HepG2 (cell line): ENCODE data around the gene SYNE2. TPM values are rescaled to one million over a fixed set of nuclear protein-coding genes. Genes with fewer than 3 reads are reported as not detected.

Experiments
- ATAC-seq: fragments of 200-7000 bp; cut with Tn5 transposase; 3 replicates; pipeline ENCODE4 v1.9.1; 2020; ENCODE audit warnings: mild to moderate bottlenecking, moderate library complexity
- BruUV-seq: library from RNA; stranded (reverse); fragments of 400-500 nt; replicated peaks from 2 replicates; lab custom pipeline; 2021; lab: Mats Ljungman, UMichigan
- CTCF ChIA-PET: fragments of 300-600 bp; formaldehyde crosslinking; extraction: SDS; loops from one replicate; lab custom pipeline; 2021; ENCODE audit warnings: low total read pairs, inconsistent platforms, low intra/inter-chr PET ratio; lab: Yijun Ruan, JAX
- POLR2A ChIA-PET: fragments of 350-600 bp; sonication (Branson Sonifier 250); formaldehyde crosslinking; loops from one replicate; lab custom pipeline; 2020; ENCODE audit warnings: antibody characterized with exemption, inconsistent platforms; lab: Yijun Ruan, JAX
- DNase-seq: peaks from one replicate; pipeline ENCODE4 v3.0.0-alpha.2; 2015; ENCODE audit warnings: low spot score
- FAIRE-seq: peaks from 3 replicates; lab custom pipeline; 2011; peaks lifted over from hg19 to GRCh38; lab: Jason Lieb, UNC
- H2AFZ ChIP-seq: one replicate; pipeline ENCODE4 v1.6.1; 2011; ENCODE audit warnings: low read length, inconsistent platforms
- H3K27ac ChIP-seq: fragments of 300-600 bp; 3 replicates; pipeline ENCODE4 v1.8.0; 2011; ENCODE audit warnings: mixed run types, mild to moderate bottlenecking, mixed read lengths, low read length, inconsistent platforms; ENCODE audit not compliant: insufficient read depth; ENCODE audit errors: extremely low read length
- H3K27me3 ChIP-seq, 2 experiments: fragments of 200-600 bp in 1 of 2; 2 replicates in 1 of 2; 3 replicates in 1 of 2; pipeline versions ENCODE4 v1.6.0 to v1.8.0; 2011; ENCODE audit warnings: low read length in 2 of 2, mild to moderate bottlenecking in 2 of 2, moderate library complexity in 2 of 2, inconsistent platforms in 1 of 2; ENCODE audit not compliant: insufficient read depth in 2 of 2, control insufficient read depth in 1 of 2
- H3K36me3 ChIP-seq, 2 experiments: fragments of 200-600 bp in 1 of 2; replicated peaks in 1 of 2; 2 replicates in 1 of 2; 3 replicates in 1 of 2; pipeline versions ENCODE4 v1.5.1 to v1.8.0; 2011; ENCODE audit warnings: low read length in 2 of 2, inconsistent platforms in 1 of 2; ENCODE audit not compliant: insufficient read depth in 2 of 2, control insufficient read depth in 1 of 2
- H3K4me1 ChIP-seq: 2 replicates; pipeline ENCODE4 v1.5.1; 2012; ENCODE audit warnings: low read length, inconsistent platforms; ENCODE audit not compliant: insufficient read depth
- H3K4me2 ChIP-seq: 2 replicates; pipeline ENCODE4 v1.6.0; 2011; ENCODE audit warnings: low read depth, low read length, inconsistent platforms
- H3K4me3 ChIP-seq, 3 experiments: fragments of 200-600 bp in 1 of 3; sonication (generic), shearing (Covaris generic) in 1 of 3; replicated peaks in 1 of 3; 2 replicates each; pipeline ENCODE4 v1.5.1; 2011 to 2016; ENCODE audit warnings: low read length in 3 of 3, inconsistent platforms in 2 of 3, low read depth in 2 of 3, mild to moderate bottlenecking in 2 of 3, control low read depth in 1 of 3, mixed read lengths in 1 of 3; ENCODE audit not compliant: insufficient read depth in 1 of 3
- H3K79me2 ChIP-seq: one replicate; pipeline ENCODE4 v1.6.1; 2011; ENCODE audit warnings: low read length, inconsistent platforms; ENCODE audit not compliant: insufficient read depth
- H3K9ac ChIP-seq: 2 replicates; pipeline ENCODE4 v1.6.0; 2011; ENCODE audit warnings: mild to moderate bottlenecking, low read depth, low read length, inconsistent platforms; ENCODE audit not compliant: insufficient read depth
- H3K9me3 ChIP-seq: 2 replicates; pipeline ENCODE4 v1.5.1; 2012; ENCODE audit warnings: mild to moderate bottlenecking, low read length
- H4K20me1 ChIP-seq: 2 replicates; pipeline ENCODE4 v1.6.0; 2011; ENCODE audit warnings: inconsistent platforms, mild to moderate bottlenecking, low read length, moderate library complexity; ENCODE audit not compliant: insufficient read depth
- CHD2 ChIP-seq: IDR thresholded peaks from 2 replicates; pipeline ENCODE4 v1.6.1; 2011; ENCODE audit warnings: low read depth, low read length, improper control_type of control experiment
- FOXK2 ChIP-seq: fragments of 450-650 bp; IDR thresholded peaks from 2 replicates; pipeline ENCODE4 v1.6.1; 2016
- GATAD1 ChIP-seq: IDR thresholded peaks from 2 replicates; pipeline ENCODE4 v1.6.1; 2016; ENCODE audit warnings: missing genetic modification reagents, missing compliant biosample characterization
- GTF2F1 ChIP-seq: fragments of 150-350 bp; IDR thresholded peaks from 2 replicates; pipeline ENCODE4 v1.6.1; 2014; ENCODE audit warnings: low read length
- HDAC6 ChIP-seq: fragments of 200-600 bp; sonication (generic); IDR thresholded peaks from 2 replicates; pipeline ENCODE4 v1.7.0; 2017; ENCODE audit warnings: mild to moderate bottlenecking, antibody characterized with exemption, low read length, low read depth
- KAT8 ChIP-seq: IDR thresholded peaks from 2 replicates; pipeline ENCODE4 v1.6.1; 2016; ENCODE audit warnings: missing genetic modification reagents, missing compliant biosample characterization
- SAP130 ChIP-seq: IDR thresholded peaks from 2 replicates; pipeline ENCODE4 v1.6.1; 2016; ENCODE audit warnings: low read depth
- ZNF274 ChIP-seq: sonication (generic); formaldehyde crosslinking; IDR thresholded peaks from 2 replicates; pipeline ENCODE4 v1.5.1; 2020; ENCODE audit warnings: mild to moderate bottlenecking, missing genetic modification reagents
- ZNF543 ChIP-seq: sonication (generic); formaldehyde crosslinking; IDR thresholded peaks from 2 replicates; pipeline ENCODE4 v1.4.0; 2020; ENCODE audit warnings: mild to moderate bottlenecking, missing genetic modification reagents
- ZNF746 ChIP-seq: sonication (generic); formaldehyde crosslinking; IDR thresholded peaks from 2 replicates; pipeline ENCODE4 v1.8.0; 2022; ENCODE audit warnings: mild to moderate bottlenecking, missing genetic modification reagents
- ZNF878 ChIP-seq: sonication (generic); formaldehyde crosslinking; IDR thresholded peaks from 2 replicates; pipeline ENCODE4 v1.8.1; 2023; ENCODE audit warnings: mild to moderate bottlenecking, missing genetic modification reagents, moderate library complexity
- WGBS: methylation state at CpG from one replicate; pipeline ENCODE4 v1.1.6; 2017; ENCODE audit warnings: low lambda C conversion rate; 5-methylcytosine and 5-hydroxymethylcytosine counted together
- in situ Hi-C: cut with HindIII; loops from 2 replicates; pipeline ENCODE4 v1.10.0; 2017; ENCODE audit warnings: low pct_unique_long_range_greater_than_20kb; ENCODE audit not compliant: extremely low pct_ligation_motif_present
- intact Hi-C: fragments of 100-400 bp; cut with micrococcal nuclease; formaldehyde crosslinking; loops from one replicate; pipeline ENCODE4 v1.10.0; 2022; ENCODE audit not compliant: unreplicated experiment
- polyA plus RNA-seq, 8 experiments: library from polyadenylated mRNA; depleted of rRNA in 3 of 8; stranded (reverse) in 7 of 8; unstranded in 1 of 8; fragments of >200 nt; fragmentation: Illumina TruSeq in 4 of 8; extraction: Trizol in 4 of 8; gene quantifications; 2 replicates each; pipeline versions ENCODE4 v1.2.1 to v1.2.3, GENCODE V29; 2011 to 2016; ENCODE audit warnings: low read depth in 4 of 8, missing spikeins in 1 of 8, mixed read lengths in 1 of 8; ENCODE audit not compliant: insufficient read depth in 1 of 8
- total RNA-seq, 5 experiments: library from RNA; depleted of rRNA; stranded (reverse); fragments of >200 nt; fragmentation: Illumina TruSeq; extraction: Trizol; gene quantifications; 2 replicates each; pipeline ENCODE4 v1.2.3, GENCODE V29; 2016; ENCODE audit warnings: low read depth in 1 of 5
- TF ChIP-seq, protein P1 (sequence below): sonication (generic); formaldehyde crosslinking; IDR thresholded peaks from 2 replicates; pipeline ENCODE4 v1.8.0; 2022; ENCODE audit warnings: mild to moderate bottlenecking, missing genetic modification reagents, moderate library complexity
- TF ChIP-seq, protein P2 (sequence below): sonication (generic); formaldehyde crosslinking; IDR thresholded peaks from 2 replicates; pipeline ENCODE4 v1.4.0; 2020; ENCODE audit warnings: missing genetic modification reagents; ENCODE audit errors: not compliant biosample characterization

The SYNE2 gene
- total and polyA plus RNA-seq, 2 of the 13 experiments (the other 11 are each of a cell fraction or from before 2014, with no cell fraction given), result 6.2 to 13.3 TPM

DNA sequence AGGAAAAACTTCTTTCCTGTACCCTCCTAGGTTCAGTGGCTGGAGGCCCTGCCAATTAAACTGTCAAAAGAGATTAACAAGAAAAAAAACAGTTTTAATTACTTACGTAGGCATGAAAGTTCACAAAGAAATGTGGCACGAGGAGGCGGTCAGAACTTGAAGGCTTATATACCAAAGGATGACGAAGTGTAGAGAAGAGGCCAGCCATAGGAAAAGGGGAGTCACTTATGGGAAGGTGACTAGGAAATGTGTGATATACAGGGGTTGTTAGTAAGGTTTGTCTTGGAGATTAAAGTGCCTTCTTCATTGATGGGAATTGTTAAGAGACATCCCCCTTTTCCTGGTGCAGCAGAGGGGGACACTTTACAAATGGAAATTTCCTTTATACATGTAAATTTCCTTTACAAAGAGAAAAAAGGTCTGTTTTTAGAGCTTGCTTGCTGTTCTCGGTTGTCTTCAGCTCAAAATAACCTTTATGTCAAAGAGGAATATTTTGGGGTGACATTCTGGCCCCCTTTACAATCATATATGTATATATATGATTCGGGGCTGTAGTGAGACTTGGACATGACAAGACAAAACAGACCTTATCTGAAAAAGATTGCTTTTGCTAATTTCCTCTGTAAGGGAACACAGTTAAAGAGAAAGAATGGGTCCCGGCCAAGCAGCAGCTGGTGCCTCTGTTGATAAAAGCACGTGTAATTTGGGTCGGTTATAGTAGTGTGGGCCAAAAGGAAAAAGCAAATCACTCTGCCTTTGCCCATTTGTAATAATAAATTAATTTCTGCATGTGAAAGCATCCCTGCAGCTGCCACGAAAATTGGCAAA lies 38.6 kb downstream of the SYNE2 start:
- no TSS peak for BruUV-seq
- in situ Hi-C loops, result no loop called here
- no peak for FAIRE-seq

More for the DNA sequence above, 38.6 kb downstream of the SYNE2 start:
- Histone ChIP-seq H3K4me1 (peaks cover 26% of the 10 kb centered on the region), H3K4me3 (no peak overlapping the region), H3K9ac (no peak overlapping the region), H3K4me2 (no peak overlapping the region), H3K27ac (no peak overlapping the region), H4K20me1 (no peaks in the 10 kb centered on the region), H3K27me3 (no peaks in the 10 kb centered on the region), H3K9me3 (no peaks in the 10 kb centered on the region), H3K79me2 (no peaks in the 10 kb centered on the region), H2AFZ (no peak overlapping the region), H3K36me3 (no peaks in the 10 kb centered on the region)
- TF ChIP-seq, protein P1, sequence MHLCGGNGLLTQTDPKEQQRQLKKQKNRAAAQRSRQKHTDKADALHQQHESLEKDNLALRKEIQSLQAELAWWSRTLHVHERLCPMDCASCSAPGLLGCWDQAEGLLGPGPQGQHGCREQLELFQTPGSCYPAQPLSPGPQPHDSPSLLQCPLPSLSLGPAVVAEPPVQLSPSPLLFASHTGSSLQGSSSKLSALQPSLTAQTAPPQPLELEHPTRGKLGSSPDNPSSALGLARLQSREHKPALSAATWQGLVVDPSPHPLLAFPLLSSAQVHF, result no peak
- no peak for TF ChIP-seq ZNF543 (CRISPR knock-in tag)
- no peak for TF ChIP-seq ZNF878 (CRISPR knock-in tag)
- no peak for TF ChIP-seq FOXK2
- TF ChIP-seq SAP130, result no peak
- no peak for TF ChIP-seq ZNF274
- no peak for TF ChIP-seq ZNF746 (CRISPR knock-in tag)
- no peak for TF ChIP-seq GATAD1 (CRISPR knock-in tag)
- no peak for TF ChIP-seq KAT8 (CRISPR knock-in tag)
- no peak for TF ChIP-seq HDAC6
- no peak for TF ChIP-seq GTF2F1
- TF ChIP-seq, protein P2, sequence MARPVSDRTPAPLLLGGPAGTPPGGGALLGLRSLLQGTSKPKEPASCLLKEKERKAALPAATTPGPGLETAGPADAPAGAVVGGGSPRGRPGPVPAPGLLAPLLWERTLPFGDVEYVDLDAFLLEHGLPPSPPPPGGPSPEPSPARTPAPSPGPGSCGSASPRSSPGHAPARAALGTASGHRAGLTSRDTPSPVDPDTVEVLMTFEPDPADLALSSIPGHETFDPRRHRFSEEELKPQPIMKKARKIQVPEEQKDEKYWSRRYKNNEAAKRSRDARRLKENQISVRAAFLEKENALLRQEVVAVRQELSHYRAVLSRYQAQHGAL, result no peak
- TF ChIP-seq CHD2, result no peak
- CTCF ChIA-PET, result no interaction called here
- POLR2A ChIA-PET, result no interaction called here
- DNase-seq (no peak), ATAC-seq (no peak)
- WGBS, result 95% methylated on average over 10 of the region's 10 CpGs
- intact Hi-C loops, result no loop called here
